ENCODE measurements around the gene DLX5. TPM values are rescaled to one million over a fixed set of nuclear protein-coding genes. Genes with fewer than 3 reads are reported as not detected.

The DLX5 gene
- polyA plus RNA-seq, 1 donor (not counting 4 experiments of a cell fraction or from before 2014, with no cell fraction given) = 0.67 TPM

GRCh38 chr7:97022491-97023306 is 1.9 kb downstream of the DLX5 start:
- Histone ChIP-seq H3K4me3 (ENCODE audit: control insufficient read depth in 2 of 3, extremely low read depth in 1 of 3, insufficient read depth in 2 of 3, low read depth in 1 of 3, low read length in 3 of 3) (peak overlapping the region in 1 of 3 experiments; percentile 68), H3K4me1 (ENCODE audit: control insufficient read depth, extremely low read depth, insufficient read depth, low read length) (peaks cover 9% of the 10 kb centered on the region), H3K27ac (ENCODE audit: control insufficient read depth, insufficient read depth, low read length) (no peak overlapping the region), H3K27me3 (ENCODE audit: control insufficient read depth, extremely low read depth, insufficient read depth, low read length) (peaks cover 28% of the 10 kb centered on the region), H2AFZ (ENCODE audit: control insufficient read depth, low read length) (no peak overlapping the region), H3K36me3 (ENCODE audit: control insufficient read depth in 2 of 2, extremely low read depth in 1 of 2, insufficient read depth in 2 of 2, low read length in 2 of 2) (no peaks in the 10 kb centered on the region), H3K4me2 (ENCODE audit: control insufficient read depth, extremely low read depth, insufficient read depth, low read depth, low read length) (no peak overlapping the region), H3K79me2 (ENCODE audit: control insufficient read depth, insufficient read depth, low read length) (no peaks in the 10 kb centered on the region), H3K9me3 (ENCODE audit: control insufficient read depth, low read depth, low read length) (no peaks in the 10 kb centered on the region), H3K9me1 (ENCODE audit: control insufficient read depth, extremely low read depth, insufficient read depth, low read length) (no peaks in the 10 kb centered on the region), H3K9ac (ENCODE audit: control insufficient read depth, extremely low read depth, insufficient read depth, low read length) (no peak overlapping the region), H4K20me1 (ENCODE audit: control insufficient read depth, extremely low read depth, insufficient read depth, low read length) (no peaks in the 10 kb centered on the region)
- FAIRE-seq = no peak
- no peak for TF ChIP-seq EZH2 (IDR thresholded peaks at IDR 0.05; ENCODE audit: low read length)
- TF ChIP-seq CTCF (optimal IDR thresholded peaks at IDR 0.05 in 1 of 3, IDR thresholded peaks at IDR 0.05 in 1 of 3, conservative IDR thresholded peaks at IDR 0.05 in 1 of 3; ENCODE audit: extremely low read depth in 1 of 3, insufficient read depth in 2 of 3, low read length in 3 of 3) = no peak
- no peak for DNase-seq (ENCODE audit: low read depth, low spot score)
- dilution Hi-C loops (cut with MboI; ENCODE audit: extremely low pct_ligation_motif_present, low sequenced_read_pairs) = no loop called here

- no peaks in the 10 kb centered on the region for H3K9me3 ChIP-seq (ENCODE audit: control insufficient read depth, low read depth, low read length)
- no peaks in the 10 kb centered on the region for H3K36me3 ChIP-seq (ENCODE audit: control insufficient read depth in 2 of 2, extremely low read depth in 1 of 2, insufficient read depth in 2 of 2, low read length in 2 of 2)
- no peak overlapping the region for H3K4me3 ChIP-seq (ENCODE audit: control insufficient read depth in 2 of 3, extremely low read depth in 1 of 3, insufficient read depth in 2 of 3, low read depth in 1 of 3, low read length in 3 of 3)
- FAIRE-seq (no peak), DNase-seq (ENCODE audit: low read depth, low spot score) (no peak)
- no peaks in the 10 kb centered on the region for H3K79me2 ChIP-seq (ENCODE audit: control insufficient read depth, insufficient read depth, low read length)
- no peaks in the 10 kb centered on the region for H3K9me1 ChIP-seq (ENCODE audit: control insufficient read depth, extremely low read depth, insufficient read depth, low read length)
- H3K27ac ChIP-seq (ENCODE audit: control insufficient read depth, insufficient read depth, low read length) = no peak overlapping the region
- H3K27me3 ChIP-seq (ENCODE audit: control insufficient read depth, extremely low read depth, insufficient read depth, low read length) = peaks cover 36% of the 10 kb centered on the region
- no peak overlapping the region for H3K4me2 ChIP-seq (ENCODE audit: control insufficient read depth, extremely low read depth, insufficient read depth, low read depth, low read length)
- dilution Hi-C loops (cut with MboI; ENCODE audit: extremely low pct_ligation_motif_present, low sequenced_read_pairs) = no loop called here
- no peak overlapping the region for H2AFZ ChIP-seq (ENCODE audit: control insufficient read depth, low read length)
- H4K20me1 ChIP-seq (ENCODE audit: control insufficient read depth, extremely low read depth, insufficient read depth, low read length) = no peaks in the 10 kb centered on the region
- peaks cover 4% of the 10 kb centered on the region for H3K4me1 ChIP-seq (ENCODE audit: control insufficient read depth, extremely low read depth, insufficient read depth, low read length)
- TF ChIP-seq EZH2 (IDR thresholded peaks at IDR 0.05; ENCODE audit: low read length) (no peak), CTCF (optimal IDR thresholded peaks at IDR 0.05 in 1 of 3, IDR thresholded peaks at IDR 0.05 in 1 of 3, conservative IDR thresholded peaks at IDR 0.05 in 1 of 3; ENCODE audit: extremely low read depth in 1 of 3, insufficient read depth in 2 of 3, low read length in 3 of 3) (no peak)
- H3K9ac ChIP-seq (ENCODE audit: control insufficient read depth, extremely low read depth, insufficient read depth, low read length) = no peak overlapping the region
Measured at GRCh38 chr7:97021747-97022490, 2.7 kb downstream of the DLX5 start.

Measured in keratinocyte (primary cell).